DMS153 (cell line): ENCODE measurements around the gene AARS1.
"Not testable (repeated sequence)": the region's sequence is repeated elsewhere in the genome, so short reads cannot be mapped to it uniquely, and the experiment has no call there.

Experiments used
- DNase-seq: peaks from one replicate; lab custom pipeline; 2025; lab: John Stamatoyannopoulos, UW

Gene AARS1

GRCh38 chr16:70224645-70225044 lies 64.7 kb downstream of the AARS1 start:
- DNase-seq: not testable (repeated sequence)

- DNase-seq: not testable (repeated sequence)
Observed at GRCh38 chr16:70223971-70224513, 65.3 kb downstream of the AARS1 start.

GRCh38 chr16:70223216-70223615 lies 66.1 kb downstream of the AARS1 start:
- not testable (repeated sequence) for DNase-seq

- not testable (repeated sequence) for DNase-seq
Observed at GRCh38 chr16:70222574-70222973, 66.7 kb downstream of the AARS1 start.

GRCh38 chr16:70218586-70218985 lies 70.7 kb downstream of the AARS1 start:
- not testable (repeated sequence) for DNase-seq

- not testable (repeated sequence) for DNase-seq
Observed at GRCh38 chr16:70206382-70206781, 82.9 kb downstream of the AARS1 start.

- DNase-seq: not testable (repeated sequence)
Observed at GRCh38 chr16:70204668-70205405, 84.5 kb downstream of the AARS1 start.

GRCh38 chr16:70204010-70204409 lies 85.3 kb downstream of the AARS1 start:
- not testable (repeated sequence) for DNase-seq

GRCh38 chr16:70203508-70203907 lies 85.8 kb downstream of the AARS1 start:
- not testable (repeated sequence) for DNase-seq
